SU-DHL-6 (cell line): Measurements from ENCODE around the gene TTC3.

Experiments used
- CTCF ChIP-seq: fragments of 200-600 bp; sonication (generic); IDR thresholded peaks from one replicate; pipeline ENCODE4 v1.5.1; 2017; ENCODE audit warnings: antibody characterized with exemption, mild to moderate bottlenecking, low read length, moderate library complexity; ENCODE audit not compliant: insufficient read depth, poor library complexity, severe bottlenecking
- EZH2phosphoT487 ChIP-seq: fragments of 200-600 bp; sonication (generic), shearing (Covaris generic); conservative IDR thresholded peaks from 2 replicates; pipeline ENCODE4 v1.6.1; 2018; ENCODE audit warnings: mild to moderate bottlenecking, antibody characterized with exemption, low read length, moderate library complexity, mixed read lengths

GRCh38 chr21:37060296-37060695 lies 12.8 kb upstream of the TTC3 start:
- TF ChIP-seq CTCF: no peak
- TF ChIP-seq EZH2phosphoT487: no peak
